Naive thymus-derived CD4-positive, alpha-beta T cell (primary cell): ENCODE data around the gene SSTR3. TPM values are rescaled to one million over a fixed set of nuclear protein-coding genes. Genes with fewer than 3 reads are reported as not detected.

Source experiments
- ATAC-seq: fragments of 150-1000 bp; cut with Tn5 transposase; 2 replicates; pipeline ENCODE4 v1.10.0; 2021; ENCODE audit warnings: mild to moderate bottlenecking, moderate library complexity
- CTCF ChIA-PET: fragments of 350-600 bp; sonication (Branson Sonifier 250); formaldehyde crosslinking; loops from one replicate; lab custom pipeline; 2021; ENCODE audit warnings: antibody characterized with exemption; lab: Charles Lee
- POLR2A ChIA-PET: fragments of 350-600 bp; sonication (Branson Sonifier 250); formaldehyde crosslinking; loops from one replicate; lab custom pipeline; 2021; ENCODE audit warnings: antibody characterized with exemption, inconsistent platforms; lab: Charles Lee
- DNase-seq, 9 donors: peaks; one replicate each; pipeline versions ENCODE4 v3.0.0 to v3.0.0-alpha.2; 2020 to 2022; ENCODE audit warnings: mixed read lengths in 1 of 9
- H3K27ac ChIP-seq: one replicate; pipeline ENCODE4 v1.7.0; 2013; ENCODE audit warnings: mild to moderate bottlenecking, low read depth, low read length, moderate library complexity
- H3K27me3 ChIP-seq, 2 donors: one replicate each; pipeline ENCODE4 v1.7.0; 2013; ENCODE audit warnings: low read length in 2 of 2, mild to moderate bottlenecking in 2 of 2, moderate library complexity in 2 of 2; ENCODE audit not compliant: control insufficient read depth in 2 of 2, insufficient read depth in 2 of 2
- H3K36me3 ChIP-seq, 3 experiments: 1 replicate in 2 of 3; 2 replicates in 1 of 3; pipeline ENCODE4 v1.7.0; 2013; ENCODE audit warnings: low read length in 3 of 3, mild to moderate bottlenecking in 3 of 3, moderate library complexity in 1 of 3; ENCODE audit not compliant: insufficient read depth in 3 of 3, control insufficient read depth in 2 of 3
- H3K4me1 ChIP-seq, 2 donors: one replicate each; pipeline ENCODE4 v1.7.0; 2013; ENCODE audit warnings: low read length in 2 of 2, mild to moderate bottlenecking in 2 of 2, moderate library complexity in 1 of 2; ENCODE audit not compliant: control insufficient read depth in 2 of 2, insufficient read depth in 2 of 2
- H3K4me3 ChIP-seq: 2 replicates; pipeline ENCODE4 v1.7.0; 2013; ENCODE audit warnings: mild to moderate bottlenecking, low read length
- H3K9me3 ChIP-seq, 3 experiments: 1 replicate in 2 of 3; 2 replicates in 1 of 3; pipeline ENCODE4 v1.7.0; 2013; ENCODE audit warnings: low read length in 3 of 3; ENCODE audit not compliant: control insufficient read depth in 2 of 3
- H3K27ac Mint-ChIP-seq, 9 donors: one replicate each; pipeline ENCODE4 v1.8.0; 2020 to 2022; ENCODE audit warnings: mixed read lengths in 9 of 9, mild to moderate bottlenecking in 8 of 9, moderate library complexity in 5 of 9, inconsistent platforms in 2 of 9
- H3K27me3 Mint-ChIP-seq, 5 donors: one replicate each; pipeline ENCODE4 v1.8.0; 2021 to 2022; ENCODE audit warnings: mixed read lengths in 5 of 5, mild to moderate bottlenecking in 1 of 5
- H3K36me3 Mint-ChIP-seq, 5 donors: one replicate each; pipeline ENCODE4 v1.8.0; 2020 to 2022; ENCODE audit warnings: mixed read lengths in 5 of 5, mild to moderate bottlenecking in 3 of 5, inconsistent platforms in 1 of 5
- H3K4me1 Mint-ChIP-seq, 7 donors: one replicate each; pipeline ENCODE4 v1.8.0; 2020 to 2022; ENCODE audit warnings: mixed read lengths in 7 of 7, mild to moderate bottlenecking in 3 of 7, inconsistent platforms in 1 of 7
- H3K4me3 Mint-ChIP-seq, 10 donors: one replicate each; pipeline ENCODE4 v1.8.0; 2020 to 2022; ENCODE audit warnings: mild to moderate bottlenecking in 10 of 10, mixed read lengths in 10 of 10, moderate library complexity in 6 of 10, inconsistent platforms in 2 of 10
- H3K9me3 Mint-ChIP-seq, 11 donors: one replicate each; pipeline ENCODE4 v1.8.0; 2020 to 2022; ENCODE audit warnings: mixed read lengths in 11 of 11, mild to moderate bottlenecking in 4 of 11, inconsistent platforms in 1 of 11, moderate library complexity in 1 of 11
- intact Hi-C, 2 donors: fragments of 100-400 bp; cut with micrococcal nuclease; formaldehyde crosslinking; loops; one replicate each; pipeline ENCODE4 v1.15.1; 2023
- polyA plus RNA-seq, 2 donors: library from polyadenylated mRNA; unstranded; fragments of 300-500 nt; fragmentation: Illumina TruSeq; gene quantifications; one replicate each; pipeline ENCODE4 v1.2.3, GENCODE V29; 2021
- total RNA-seq, 6 experiments: library from RNA in 5 of 6; stranded (reverse) in 5 of 6; gene quantifications; 1 replicate in 5 of 6; 2 replicates in 1 of 6; pipeline ENCODE4 v1.2.3 and lab custom pipeline; 2021 to 2026

SSTR3 gene
- total and polyA plus RNA-seq, 7 experiments from 2014 or later: 3.9 to 30.4 (median 6.4) TPM

- no peaks in the 10 kb centered on the region for H3K9me3 Mint-ChIP-seq
- H3K36me3 Mint-ChIP-seq: no peaks in the 10 kb centered on the region
- peak overlapping the region; percentile 48 for H3K4me3 ChIP-seq
- DNase-seq: no peak
- intact Hi-C loops: loop anchor here (1.0 to 10.0 kb wide), 15 partner anchors 9 to 670 kb away; partner anchors contain the start of genes IFT27 (in 2 of the 2), EIF3D (in 1 of the 2), IL2RB (in 1 of the 2) and RAC2 (in 1 of the 2)
- H3K4me3 Mint-ChIP-seq: peak overlapping the region in 9 of 10 donors; percentile 80 to 90 (median 86)
- H3K36me3 ChIP-seq: no peaks in the 10 kb centered on the region
- peak overlapping the region; percentile 86 for H3K27ac ChIP-seq
- H3K27me3 ChIP-seq: no peaks in the 10 kb centered on the region
- ATAC-seq: no peak
- H3K4me1 Mint-ChIP-seq: peaks cover 14 to 59% (median 39%) of the 10 kb centered on the region in 7 donors
- ChIA-PET CTCF (interaction anchor here (0.5 to 3.8 kb wide), 33 partner anchors 9 to 531 kb away, joined by 3 to 39 read pairs (median 4); partner anchors contain the start of genes IFT27, RAC2 and SSTR3), POLR2A (interaction anchor here (0.6 to 14.7 kb wide), 14 partner anchors 9 to 285 kb away, joined by 3 to 256 read pairs (median 8); partner anchors contain the start of genes CYTH4 and RAC2)
- H3K27ac Mint-ChIP-seq: peak overlapping the region; percentile 87 to 99 (median 96)
- H3K4me1 ChIP-seq: peaks cover 20 to 29% of the 10 kb centered on the region in 2 donors
- no peaks in the 10 kb centered on the region for H3K9me3 ChIP-seq
- H3K27me3 Mint-ChIP-seq: no peaks in the 10 kb centered on the region
Measured at GRCh38 chr22:37199760-37200108, 12.5 kb downstream of the SSTR3 start.

DNA sequence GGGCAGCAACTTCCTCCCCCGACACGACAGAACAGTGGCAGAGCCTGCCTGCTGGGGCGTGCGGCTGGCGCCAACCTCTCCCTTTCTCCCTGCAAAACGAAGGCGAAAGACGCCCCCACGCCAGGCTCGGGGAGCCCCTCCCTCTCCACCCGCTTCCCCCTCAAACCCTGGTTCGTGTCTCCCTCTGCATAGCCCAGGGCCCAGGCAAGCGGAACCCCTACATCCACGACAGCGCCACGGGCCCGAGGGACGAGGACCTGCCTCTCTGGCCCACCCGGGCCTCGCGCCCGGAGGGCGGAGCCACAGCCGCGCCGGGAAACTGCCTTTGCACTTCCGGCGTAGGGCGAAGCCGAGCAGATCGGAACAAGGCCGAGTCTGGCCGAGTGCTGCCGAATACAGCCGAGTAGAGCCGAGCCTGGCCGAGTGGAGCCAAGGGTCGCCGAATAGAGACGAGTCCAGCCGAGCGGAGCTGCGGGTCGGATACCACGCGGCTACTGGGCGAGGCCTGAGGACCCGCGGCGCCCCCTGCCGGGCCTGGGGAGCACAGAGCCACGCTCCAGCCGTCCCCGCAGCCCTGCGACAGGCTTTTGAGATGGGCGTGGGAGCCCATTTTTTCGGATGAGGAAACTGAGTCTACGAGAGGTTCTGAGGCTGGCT is 13.0 kb downstream of the SSTR3 start:
- DNase-seq (peak; percentile 94 to 100 (median 99)), ATAC-seq (peak; percentile 98)
- H3K27me3 Mint-ChIP-seq: no peaks in the 10 kb centered on the region
- intact Hi-C loops: loop anchor here (1.0 to 10.0 kb wide), 15 partner anchors 9 to 670 kb away; partner anchors contain the start of genes IFT27 (in 2 of the 2), EIF3D (in 1 of the 2), IL2RB (in 1 of the 2) and RAC2 (in 1 of the 2)
- Histone ChIP-seq H3K4me3 (peak overlapping the region; percentile 90), H3K36me3 (no peaks in the 10 kb centered on the region), H3K4me1 (peaks cover 24 to 33% of the 10 kb centered on the region in 2 donors), H3K27me3 (no peaks in the 10 kb centered on the region), H3K9me3 (no peaks in the 10 kb centered on the region), H3K27ac (peak overlapping the region; percentile 86)
- ChIA-PET POLR2A (interaction anchor here (0.6 to 14.7 kb wide), 18 partner anchors 9 to 286 kb away, joined by 3 to 256 read pairs (median 8); partner anchors contain the start of genes CYTH4, IL2RB and RAC2), CTCF (interaction anchor here (0.5 to 3.8 kb wide), 34 partner anchors 8 to 531 kb away, joined by 3 to 39 read pairs (median 4); partner anchors contain the start of genes IFT27, RAC2 and SSTR3)
- peak overlapping the region; percentile 87 to 99 (median 96) for H3K27ac Mint-ChIP-seq
- H3K9me3 Mint-ChIP-seq: no peaks in the 10 kb centered on the region
- peaks cover 19 to 60% (median 41%) of the 10 kb centered on the region in 7 donors for H3K4me1 Mint-ChIP-seq
- peaks cover 0 to 2% (median 0%) of the 10 kb centered on the region in 5 donors for H3K36me3 Mint-ChIP-seq
- peak overlapping the region; percentile 80 to 90 (median 86) for H3K4me3 Mint-ChIP-seq

DNA sequence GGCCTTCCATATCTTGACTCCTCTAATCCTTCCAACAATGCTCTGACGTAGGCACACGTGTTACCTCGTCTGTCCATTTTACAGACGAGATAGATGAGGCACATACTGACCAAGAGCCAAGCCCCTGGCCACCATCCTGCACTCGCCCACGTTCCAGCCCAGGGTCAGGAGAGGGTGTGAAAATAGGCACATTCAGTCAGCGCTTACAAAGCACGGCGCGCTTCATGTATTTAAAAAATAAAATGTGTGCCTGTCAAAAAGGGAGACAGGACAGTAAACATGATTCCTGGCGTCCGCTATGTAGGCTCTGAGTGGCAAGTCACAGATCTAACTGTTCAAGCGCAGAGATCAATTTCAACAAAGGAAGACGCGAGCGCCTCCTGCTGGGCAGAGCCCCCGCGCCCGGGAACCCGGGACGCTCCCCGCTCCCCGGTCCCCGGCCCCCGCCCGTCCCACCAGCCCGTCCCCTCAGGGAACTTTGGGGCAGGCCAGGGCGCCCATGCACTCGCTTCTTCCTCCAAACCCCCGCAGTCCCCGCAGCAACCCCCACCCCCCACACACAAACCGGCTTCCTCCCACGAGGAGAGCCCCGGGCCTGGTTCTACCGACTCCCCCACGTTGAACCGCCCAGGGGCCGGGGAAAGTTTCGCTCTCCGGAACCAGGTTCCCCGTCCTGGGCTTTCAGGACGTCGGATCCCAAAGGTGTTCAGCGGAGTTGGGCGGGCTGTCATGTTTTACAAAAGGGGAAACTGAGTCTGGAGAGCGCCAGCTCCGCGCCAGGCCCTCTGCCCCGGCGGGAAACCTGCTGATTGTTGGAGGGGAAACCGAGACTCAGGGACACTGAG is 13.8 kb downstream of the SSTR3 start:
- Mint-ChIP-seq H3K9me3 (no peaks in the 10 kb centered on the region), H3K4me3 (peak overlapping the region; percentile 80 to 90 (median 86)), H3K27ac (peak overlapping the region; percentile 87 to 99 (median 96)), H3K36me3 (peaks cover 0 to 6% (median 0%) of the 10 kb centered on the region in 5 donors), H3K4me1 (peaks cover 27 to 60% (median 49%) of the 10 kb centered on the region in 7 donors), H3K27me3 (no peaks in the 10 kb centered on the region)
- peak; percentile 54 for ATAC-seq
- no peaks in the 10 kb centered on the region for H3K36me3 ChIP-seq
- peak overlapping the region; percentile 86 for H3K27ac ChIP-seq
- no peaks in the 10 kb centered on the region for H3K27me3 ChIP-seq
- ChIA-PET CTCF (interaction anchor here (0.5 to 3.8 kb wide), 33 partner anchors 8 to 221 kb away, joined by 3 to 39 read pairs (median 6); partner anchors contain the start of gene RAC2), POLR2A (interaction anchor here (0.8 to 14.7 kb wide), 18 partner anchors 10 to 286 kb away, joined by 3 to 256 read pairs (median 7); partner anchors contain the start of genes CYTH4, IL2RB and RAC2)
- H3K4me1 ChIP-seq: peaks cover 32 to 40% of the 10 kb centered on the region in 2 donors
- no peaks in the 10 kb centered on the region for H3K9me3 ChIP-seq
- peak; percentile 77 to 95 (median 86) for DNase-seq
- intact Hi-C loops: loop anchor here (1.0 to 10.0 kb wide), 20 partner anchors 10 to 669 kb away; partner anchors contain the start of genes IFT27 (in 2 of the 2), EIF3D (in 1 of the 2), IL2RB (in 1 of the 2) and RAC2 (in 1 of the 2)
- H3K4me3 ChIP-seq: peak overlapping the region; percentile 90

DNA sequence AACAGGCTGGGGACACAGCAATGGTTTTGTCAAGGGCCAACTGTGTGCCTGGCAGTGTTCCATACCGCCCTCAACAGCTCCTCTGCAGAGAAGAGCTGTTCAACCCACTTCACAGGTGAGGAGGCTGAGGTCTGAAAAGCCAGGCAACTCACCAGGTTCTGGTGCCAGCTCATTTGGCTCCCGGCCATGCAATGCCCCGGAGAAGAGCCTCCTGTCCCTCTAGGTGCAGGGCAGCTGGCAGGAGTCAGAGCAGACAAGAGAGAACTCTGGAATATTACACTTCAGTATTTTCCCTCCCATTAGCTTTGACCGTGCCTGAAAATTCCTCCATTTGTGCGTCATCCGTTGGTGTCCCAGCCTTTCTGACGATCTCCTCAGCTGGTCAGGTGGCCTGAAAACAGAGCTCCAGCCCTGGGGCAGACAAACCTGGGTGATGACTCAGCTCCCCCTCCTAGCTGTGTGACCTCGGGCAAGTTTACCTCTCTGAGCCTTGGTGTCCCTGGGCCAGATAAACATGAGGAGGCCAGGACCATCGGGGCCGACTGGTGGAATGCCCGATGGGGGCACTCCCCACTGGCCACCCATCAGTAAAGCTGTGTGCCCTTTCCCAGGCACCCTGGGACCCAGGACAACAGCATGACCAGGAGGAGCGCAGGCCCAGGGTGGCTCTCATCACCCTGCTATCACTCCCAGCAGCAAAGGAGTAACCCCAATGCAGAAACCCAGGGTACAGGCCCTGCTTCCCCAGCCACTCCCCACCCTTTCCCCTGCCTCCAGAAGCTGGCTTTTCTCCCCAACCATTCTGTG is 14.6 kb downstream of the SSTR3 start:
- intact Hi-C loops: loop anchor here (1.0 to 10.0 kb wide), 7 partner anchors 31 to 415 kb away; no protein-coding TSS in a partner anchor
- peak overlapping the region; percentile 86 for H3K27ac ChIP-seq
- H3K9me3 ChIP-seq: no peaks in the 10 kb centered on the region
- peaks cover 40 to 46% of the 10 kb centered on the region in 2 donors for H3K4me1 ChIP-seq
- ATAC-seq (no peak), DNase-seq (no peak)
- peaks cover 0 to 7% (median 0%) of the 10 kb centered on the region in 5 donors for H3K36me3 Mint-ChIP-seq
- H3K4me1 Mint-ChIP-seq: peaks cover 28 to 67% (median 52%) of the 10 kb centered on the region in 7 donors
- ChIA-PET CTCF (interaction anchor here (0.5 to 3.5 kb wide), 22 partner anchors 10 to 342 kb away, joined by 3 to 18 read pairs (median 5); partner anchors contain the start of gene RAC2), POLR2A (interaction anchor here (0.8 to 14.7 kb wide), 14 partner anchors 11 to 118 kb away, joined by 3 to 256 read pairs (median 7); partner anchors contain the start of genes IL2RB and RAC2)
- H3K4me3 Mint-ChIP-seq: peak overlapping the region; percentile 80 to 90 (median 86)
- no peaks in the 10 kb centered on the region for H3K9me3 Mint-ChIP-seq
- H3K27ac Mint-ChIP-seq: peak overlapping the region; percentile 87 to 99 (median 96)
- no peaks in the 10 kb centered on the region for H3K27me3 Mint-ChIP-seq
- H3K36me3 ChIP-seq: no peaks in the 10 kb centered on the region
- H3K4me3 ChIP-seq: peak overlapping the region; percentile 90
- H3K27me3 ChIP-seq: no peaks in the 10 kb centered on the region

GRCh38 chr22:37196539-37197450 is 15.5 kb downstream of the SSTR3 start:
- H3K9me3 ChIP-seq: no peaks in the 10 kb centered on the region
- Mint-ChIP-seq H3K27ac (peak overlapping the region; percentile 32 to 99 (median 93)), H3K36me3 (peaks cover 0 to 8% (median 0%) of the 10 kb centered on the region in 5 donors), H3K9me3 (no peaks in the 10 kb centered on the region), H3K4me3 (peak overlapping the region in 2 of 10 donors; percentile 16 to 90), H3K4me1 (peaks cover 30 to 68% (median 52%) of the 10 kb centered on the region in 7 donors), H3K27me3 (no peaks in the 10 kb centered on the region)
- intact Hi-C loops: loop anchor here in 1 of 2 donors (5.0 to 10.0 kb wide), 2 partner anchors 219 to 342 kb away; no protein-coding TSS in a partner anchor
- H3K27me3 ChIP-seq: no peaks in the 10 kb centered on the region
- peak overlapping the region; percentile 86 for H3K27ac ChIP-seq
- ATAC-seq (no peak), DNase-seq (no peak)
- CTCF ChIA-PET: interaction anchor here (0.5 to 3.5 kb wide), 20 partner anchors 13 to 1661 kb away, joined by 3 to 18 read pairs (median 5); no protein-coding TSS in a partner anchor
- H3K36me3 ChIP-seq: no peaks in the 10 kb centered on the region
- no peak overlapping the region for H3K4me3 ChIP-seq
- POLR2A ChIA-PET: interaction anchor here (1.1 to 14.7 kb wide), 9 partner anchors 12 to 113 kb away, joined by 3 to 256 read pairs (median 8); partner anchors contain the start of genes IL2RB and RAC2
- H3K4me1 ChIP-seq: peaks cover 40 to 44% of the 10 kb centered on the region in 2 donors
